Measurements from ENCODE around the gene FOXJ1. TPM values are rescaled to one million over a fixed set of nuclear protein-coding genes. Genes with fewer than 3 reads are reported as not detected.

Gene FOXJ1
- total RNA-seq, 1 experiment from 2014 or later = 0.28 TPM

DNA sequence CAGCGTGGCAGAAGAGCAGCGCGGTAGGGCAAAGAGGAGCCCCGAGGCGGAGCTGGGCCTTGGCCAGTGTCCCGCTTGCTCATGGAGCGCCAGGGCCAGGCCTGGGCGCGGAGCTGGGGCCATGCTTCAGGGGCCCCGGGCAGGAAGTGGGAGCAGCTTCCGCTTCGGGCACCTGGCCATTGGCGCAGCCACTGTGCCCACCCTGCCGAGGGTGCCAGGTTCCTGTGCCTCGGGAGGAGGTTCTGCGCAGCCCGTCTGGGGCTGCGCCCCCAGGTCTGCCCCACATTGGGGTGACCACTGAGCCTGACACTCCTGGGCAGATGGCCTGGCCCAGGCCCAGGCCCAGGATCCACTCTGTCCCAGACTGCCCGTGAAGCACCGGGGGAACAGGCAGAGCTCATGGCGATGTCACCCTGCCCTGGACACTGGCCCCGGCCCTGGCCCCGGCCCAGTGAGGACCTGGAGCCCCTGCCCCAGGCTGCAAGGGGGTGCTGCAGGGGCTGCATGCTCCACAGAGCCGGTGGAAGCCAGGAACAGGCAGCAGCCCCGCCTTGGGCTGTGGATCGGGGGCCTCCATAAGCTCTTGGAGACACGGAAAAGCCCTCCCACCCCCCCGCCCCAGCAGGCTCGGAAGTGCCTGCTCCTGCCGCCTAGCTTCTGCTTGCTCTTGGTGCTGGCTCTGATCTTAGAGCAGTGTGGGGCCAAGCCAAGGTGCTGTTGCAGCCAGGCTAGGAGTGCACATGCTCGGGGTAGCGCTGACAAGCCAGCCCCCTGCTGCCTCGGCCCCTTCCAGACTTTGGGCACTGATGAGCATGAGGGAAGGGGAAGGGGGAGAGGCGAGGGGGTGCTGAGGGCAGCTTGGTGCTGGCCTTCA is 35.9 kb upstream of the FOXJ1 start:
- Histone ChIP-seq H3K27me3 (ENCODE audit: control insufficient read depth, insufficient read depth, low read length) (no peaks in the 10 kb centered on the region), H3K9me3 (ENCODE audit: control insufficient read depth, insufficient read depth, low read depth, low read length) (no peaks in the 10 kb centered on the region), H3K4me1 (ENCODE audit: control insufficient read depth, insufficient read depth, low read length) (no peaks in the 10 kb centered on the region; the same call in 1 of the 2 replicates), H3K27ac (ENCODE audit: low read length) (no peak overlapping the region), H3K36me3 (ENCODE audit: control insufficient read depth, insufficient read depth, low read length) (no peaks in the 10 kb centered on the region), H3K4me3 (ENCODE audit: low read depth in 2 of 2, low read length in 2 of 2) (no peak overlapping the region)
- DNase-seq (ENCODE audit: low read depth, low spot score) = no peak
- TF ChIP-seq REST (IDR thresholded peaks at IDR 0.05; ENCODE audit: insufficient read depth in 1 of 2, low read depth in 2 of 2, low read length in 1 of 2) (no peak), TCF7L2 (IDR thresholded peaks at IDR 0.05; ENCODE audit: low read depth, low read length) (no peak), SIN3A (IDR thresholded peaks at IDR 0.05; ENCODE audit: borderline replicate concordance, insufficient read depth, low read depth, low read length) (no peak), POLR2AphosphoS5 (IDR thresholded peaks at IDR 0.05; ENCODE audit: low read depth, low read length) (no peak), CTCF (IDR thresholded peaks at IDR 0.05) (no peak)
- in situ Hi-C loops (cut with HindIII; ENCODE audit: low pct_unique_long_range_greater_than_20kb, low sequenced_read_pairs) (no loop called here), intact Hi-C loops (cut with micrococcal nuclease; ENCODE audit: unreplicated experiment) (no loop called here)
- POLR2A ChIA-PET = no interaction called here
- ATAC-seq = no peak
- no TSS peak for BruUV-seq (replicated peaks)
- CTCF ChIA-PET = no interaction called here

DNA sequence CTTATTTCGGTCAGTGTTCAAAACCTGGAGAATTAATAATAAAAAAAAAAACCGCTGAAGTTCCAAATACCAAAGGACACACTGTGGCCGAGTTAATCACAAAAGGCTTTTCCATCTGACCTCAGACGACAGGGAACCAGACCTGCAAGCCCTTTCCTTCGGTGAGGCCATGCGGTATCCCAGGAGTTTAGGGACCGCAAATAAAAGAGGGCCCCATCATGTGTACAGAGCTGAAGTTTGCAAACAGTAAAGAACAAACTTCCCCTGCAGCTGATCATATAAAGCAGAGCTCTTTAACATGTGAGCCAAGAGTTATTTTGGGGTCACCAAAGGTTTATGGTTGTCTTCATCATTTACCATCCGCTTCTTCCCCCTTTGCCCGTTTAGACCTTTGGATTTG is 33.0 kb upstream of the FOXJ1 start:
- H3K4me1 ChIP-seq (ENCODE audit: control insufficient read depth, insufficient read depth, low read length) = no peaks in the 10 kb centered on the region; the same call in 1 of the 2 replicates
- ChIA-PET POLR2A (interaction anchor here (0.6 kb wide), 1 partner anchor 144 kb away, joined by 8 read pairs; no protein-coding TSS in a partner anchor), CTCF (interaction anchor here (0.6 to 2.9 kb wide), 3 partner anchors 8 to 224 kb away, joined by 3 to 11 read pairs (median 4); no protein-coding TSS in a partner anchor)
- H3K27ac ChIP-seq (ENCODE audit: low read length) = no peak overlapping the region
- intact Hi-C loops (cut with micrococcal nuclease; ENCODE audit: unreplicated experiment) = no loop called here
- BruUV-seq (replicated peaks) = no TSS peak
- no peak for ATAC-seq
- no peaks in the 10 kb centered on the region for H3K36me3 ChIP-seq (ENCODE audit: control insufficient read depth, insufficient read depth, low read length)
- no peak for TF ChIP-seq SIN3A (IDR thresholded peaks at IDR 0.05; ENCODE audit: borderline replicate concordance, insufficient read depth, low read depth, low read length)
- TF ChIP-seq POLR2AphosphoS5 (IDR thresholded peaks at IDR 0.05; ENCODE audit: low read depth, low read length) = no peak
- no peak for TF ChIP-seq REST (IDR thresholded peaks at IDR 0.05; ENCODE audit: insufficient read depth in 1 of 2, low read depth in 2 of 2, low read length in 1 of 2)
- TF ChIP-seq TCF7L2 (IDR thresholded peaks at IDR 0.05; ENCODE audit: low read depth, low read length) = no peak
- TF ChIP-seq CTCF (IDR thresholded peaks at IDR 0.05) = no peak
- in situ Hi-C loops (cut with HindIII; ENCODE audit: low pct_unique_long_range_greater_than_20kb, low sequenced_read_pairs) = no loop called here
- H3K27me3 ChIP-seq (ENCODE audit: control insufficient read depth, insufficient read depth, low read length) = no peaks in the 10 kb centered on the region
- no peak overlapping the region for H3K4me3 ChIP-seq (ENCODE audit: low read depth in 2 of 2, low read length in 2 of 2)
- H3K9me3 ChIP-seq (ENCODE audit: control insufficient read depth, insufficient read depth, low read depth, low read length) = no peaks in the 10 kb centered on the region
- no peak for DNase-seq (ENCODE audit: low read depth, low spot score)

Measured in Panc1 (cell line).